Smooth muscle cell (in vitro differentiated cells): ENCODE measurements around the gene FBXL3. TPM values are rescaled to one million over a fixed set of nuclear protein-coding genes. Genes with fewer than 3 reads are reported as not detected.

Source experiments
- DNase-seq: peaks from one replicate; lab custom pipeline; 2025; ENCODE audit not compliant: unreplicated experiment; lab: John Stamatoyannopoulos, UW
- H2AFZ ChIP-seq: fragments of 200-600 bp; sonication (generic); 2 replicates; pipeline ENCODE4 v1.6.0; 2016; ENCODE audit warnings: antibody characterized with exemption, low read depth, mild to moderate bottlenecking
- H3F3A ChIP-seq: fragments of 200-600 bp; sonication (generic); 2 replicates; pipeline ENCODE4 v1.6.0; 2017; ENCODE audit warnings: antibody characterized with exemption, low read depth
- H3K27ac ChIP-seq: fragments of 200-600 bp; sonication (generic); 2 replicates; pipeline ENCODE4 v1.5.1; 2016; ENCODE audit warnings: low read depth, mild to moderate bottlenecking
- H3K27me3 ChIP-seq: fragments of 200-600 bp; sonication (generic); 2 replicates; pipeline ENCODE4 v1.6.1; 2016; ENCODE audit warnings: low read depth, mild to moderate bottlenecking
- H3K36me3 ChIP-seq: fragments of 200-600 bp; sonication (generic); 2 replicates; pipeline ENCODE4 v1.5.1; 2016; ENCODE audit warnings: low read depth
- H3K4me1 ChIP-seq: fragments of 200-600 bp; sonication (generic); 2 replicates; pipeline ENCODE4 v1.5.1; 2016; ENCODE audit warnings: low read depth
- H3K4me2 ChIP-seq: fragments of 200-600 bp; sonication (generic); 2 replicates; pipeline ENCODE4 v1.6.0; 2016; ENCODE audit warnings: mild to moderate bottlenecking
- H3K4me3 ChIP-seq: fragments of 200-600 bp; sonication (generic); 2 replicates; pipeline ENCODE4 v1.5.1; 2016; ENCODE audit warnings: mild to moderate bottlenecking
- H3K79me2 ChIP-seq: fragments of 200-600 bp; sonication (generic); 2 replicates; pipeline ENCODE4 v1.6.0; 2016; ENCODE audit warnings: low read depth, mild to moderate bottlenecking
- H3K9ac ChIP-seq: fragments of 200-600 bp; sonication (generic); 2 replicates; pipeline ENCODE4 v1.6.0; 2016; ENCODE audit warnings: low read depth
- H3K9me3 ChIP-seq: fragments of 200-600 bp; sonication (generic); replicated peaks from 2 replicates; pipeline ENCODE4 v1.5.1; 2016; ENCODE audit warnings: low read depth
- H4K20me1 ChIP-seq: fragments of 200-600 bp; sonication (generic); 2 replicates; pipeline ENCODE4 v1.6.0; 2016; ENCODE audit warnings: low read depth
- WGBS: methylation state at CpG from one replicate; pipeline ENCODE4 v1.1.7; 2016; ENCODE audit warnings: low lambda C conversion rate; 5-methylcytosine and 5-hydroxymethylcytosine counted together
- polyA plus RNA-seq: library from polyadenylated mRNA; unstranded; fragments of >200 nt; fragmentation: Nextera tagmentation; extraction: Ambion mirVana; gene quantifications from 2 replicates; pipeline ENCODE4 v1.2.1, GENCODE V29; 2016
- total RNA-seq: library from RNA; depleted of rRNA; stranded (reverse); fragments of >200 nt; gene quantifications from 2 replicates; pipeline ENCODE4 v1.2.3, GENCODE V29; 2014
- TF ChIP-seq, protein P1 (sequence below): fragments of 200-600 bp; sonication (generic); IDR thresholded peaks from 2 replicates; pipeline ENCODE4 v1.5.1; 2017; ENCODE audit warnings: borderline replicate concordance, mild to moderate bottlenecking, antibody characterized with exemption; ENCODE audit not compliant: insufficient read depth, poor library complexity, severe bottlenecking

The FBXL3 gene
- total and polyA plus RNA-seq, 2 experiments from 2014 or later = 25.2 to 54.7 TPM

DNA sequence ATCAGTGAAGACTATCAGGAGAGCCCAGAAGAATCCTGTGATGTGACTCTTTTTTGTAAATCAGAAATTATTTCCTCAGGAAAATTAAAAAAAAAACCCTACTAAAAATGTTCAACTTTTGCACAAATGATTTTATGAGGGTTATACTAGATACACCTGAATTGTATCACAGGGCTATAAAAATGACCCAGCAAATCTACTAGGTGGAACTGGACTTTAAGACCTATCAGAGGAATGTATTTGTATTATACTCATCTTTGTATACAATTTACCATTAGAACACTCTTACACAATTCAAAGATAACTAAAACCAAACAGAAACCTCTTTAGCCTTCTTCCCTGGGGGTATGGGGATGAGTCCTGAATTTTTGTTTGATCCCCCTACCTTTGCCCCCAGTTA is 7.2 kb downstream of the FBXL3 start:
- H3K9me3 ChIP-seq = no peaks in the 10 kb centered on the region
- H3K4me2 ChIP-seq = no peak overlapping the region
- DNase-seq = no peak
- no peak overlapping the region for H3K9ac ChIP-seq
- TF ChIP-seq, protein P1, sequence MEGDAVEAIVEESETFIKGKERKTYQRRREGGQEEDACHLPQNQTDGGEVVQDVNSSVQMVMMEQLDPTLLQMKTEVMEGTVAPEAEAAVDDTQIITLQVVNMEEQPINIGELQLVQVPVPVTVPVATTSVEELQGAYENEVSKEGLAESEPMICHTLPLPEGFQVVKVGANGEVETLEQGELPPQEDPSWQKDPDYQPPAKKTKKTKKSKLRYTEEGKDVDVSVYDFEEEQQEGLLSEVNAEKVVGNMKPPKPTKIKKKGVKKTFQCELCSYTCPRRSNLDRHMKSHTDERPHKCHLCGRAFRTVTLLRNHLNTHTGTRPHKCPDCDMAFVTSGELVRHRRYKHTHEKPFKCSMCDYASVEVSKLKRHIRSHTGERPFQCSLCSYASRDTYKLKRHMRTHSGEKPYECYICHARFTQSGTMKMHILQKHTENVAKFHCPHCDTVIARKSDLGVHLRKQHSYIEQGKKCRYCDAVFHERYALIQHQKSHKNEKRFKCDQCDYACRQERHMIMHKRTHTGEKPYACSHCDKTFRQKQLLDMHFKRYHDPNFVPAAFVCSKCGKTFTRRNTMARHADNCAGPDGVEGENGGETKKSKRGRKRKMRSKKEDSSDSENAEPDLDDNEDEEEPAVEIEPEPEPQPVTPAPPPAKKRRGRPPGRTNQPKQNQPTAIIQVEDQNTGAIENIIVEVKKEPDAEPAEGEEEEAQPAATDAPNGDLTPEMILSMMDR = no peak
- H3K4me1 ChIP-seq = peaks cover 12% of the 10 kb centered on the region
- peaks cover 99% of the 10 kb centered on the region for H4K20me1 ChIP-seq
- H3K79me2 ChIP-seq = peaks cover 98% of the 10 kb centered on the region
- H3K27me3 ChIP-seq = no peaks in the 10 kb centered on the region
- peaks cover 6% of the 10 kb centered on the region for H3K36me3 ChIP-seq
- H3K4me3 ChIP-seq = no peak overlapping the region
- H3K27ac ChIP-seq = no peak overlapping the region
- H2AFZ ChIP-seq = no peak overlapping the region
- H3F3A ChIP-seq = no peaks in the 10 kb centered on the region

DNA sequence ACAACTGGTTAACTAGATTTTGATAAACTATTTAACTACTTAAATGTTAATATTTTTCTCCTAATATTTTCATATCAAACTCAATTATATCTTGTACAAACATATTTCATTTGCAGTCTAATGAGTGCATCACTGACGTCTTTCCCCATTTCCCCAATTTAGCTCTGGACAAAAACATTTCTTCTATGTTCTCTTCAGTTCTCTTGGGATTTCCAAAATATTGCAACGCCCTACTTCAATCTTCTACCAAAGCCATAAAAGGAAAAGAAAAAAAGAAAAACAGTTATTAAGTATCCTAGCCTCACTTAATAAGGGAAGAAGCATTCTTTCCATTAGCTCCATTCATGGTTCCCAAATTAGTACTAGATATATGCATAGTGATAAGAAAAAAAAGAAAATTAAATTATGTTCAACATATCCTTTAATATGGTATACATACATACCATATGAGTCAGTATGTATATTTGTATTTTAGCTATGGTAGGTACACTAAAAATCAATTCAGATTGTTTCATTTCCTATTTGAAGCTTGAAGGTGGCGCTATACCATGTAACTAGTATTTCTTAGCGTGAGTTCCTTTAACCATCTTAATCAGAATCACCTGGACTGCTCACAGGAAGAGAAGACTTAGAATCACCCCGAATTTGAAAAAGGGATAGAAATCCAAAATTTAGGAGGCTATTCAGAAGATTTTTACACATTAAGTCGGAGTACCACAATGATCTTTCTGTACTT is 9.9 kb downstream of the FBXL3 start:
- no peak overlapping the region for H3K4me3 ChIP-seq
- H3F3A ChIP-seq = peaks cover 3% of the 10 kb centered on the region
- H3K36me3 ChIP-seq = peaks cover 20% of the 10 kb centered on the region
- H3K9me3 ChIP-seq = no peaks in the 10 kb centered on the region
- no peaks in the 10 kb centered on the region for H3K4me1 ChIP-seq
- no peak for DNase-seq
- WGBS = 95% methylated on average over 6 of the region's 6 CpGs
- no peak overlapping the region for H2AFZ ChIP-seq
- H3K27ac ChIP-seq = no peak overlapping the region
- TF ChIP-seq, protein P1 = no peak
- peaks cover 85% of the 10 kb centered on the region for H3K79me2 ChIP-seq
- H3K4me2 ChIP-seq = no peak overlapping the region
- H3K27me3 ChIP-seq = no peaks in the 10 kb centered on the region
- no peak overlapping the region for H3K9ac ChIP-seq
- H4K20me1 ChIP-seq = peaks cover 99% of the 10 kb centered on the region

DNA sequence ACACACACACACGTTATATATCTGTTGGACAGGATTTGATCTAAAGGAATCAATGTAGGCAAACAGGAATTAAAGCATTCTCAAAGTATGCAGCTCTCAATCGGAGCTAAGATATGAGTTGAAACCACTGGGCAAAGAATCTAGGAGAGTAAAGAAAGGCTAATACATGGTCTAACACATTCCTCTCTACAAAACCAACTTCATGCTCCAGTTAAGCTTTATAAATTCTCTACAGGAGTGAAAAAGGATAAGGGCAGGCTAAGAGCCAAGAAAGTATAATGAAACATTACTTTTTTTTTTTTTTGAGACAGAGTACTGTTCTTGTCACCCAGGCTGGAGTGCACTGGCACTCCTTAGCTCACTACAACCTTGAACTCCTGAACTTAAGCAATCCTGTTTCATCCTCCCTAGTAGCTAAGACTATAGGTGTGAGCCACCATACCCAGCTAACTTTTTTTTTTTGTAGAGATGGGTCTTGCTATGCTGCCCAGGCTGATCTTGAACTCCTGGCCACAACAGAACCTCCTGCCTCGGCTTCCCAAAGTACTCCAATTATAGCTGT is 10.6 kb downstream of the FBXL3 start:
- Histone ChIP-seq H2AFZ (no peak overlapping the region), H3K27ac (no peak overlapping the region), H3K79me2 (peaks cover 77% of the 10 kb centered on the region), H3K4me1 (no peaks in the 10 kb centered on the region), H3K9ac (no peak overlapping the region), H3K9me3 (no peaks in the 10 kb centered on the region), H3K36me3 (peaks cover 20% of the 10 kb centered on the region), H3F3A (peaks cover 3% of the 10 kb centered on the region), H3K4me3 (no peak overlapping the region), H4K20me1 (peaks cover 99% of the 10 kb centered on the region), H3K4me2 (no peak overlapping the region), H3K27me3 (no peaks in the 10 kb centered on the region)
- no peak for DNase-seq
- WGBS = 86% methylated on average over 3 of the region's 3 CpGs
- TF ChIP-seq, protein P1 = no peak
